HL-60 (cell line): ENCODE data around the gene TTC24.

Experiments
- DNase-seq, 2 experiments: peaks; one replicate each; pipeline ENCODE4 v3.0.0-alpha.2; 2010 to 2020; ENCODE audit warnings: low read depth in 1 of 2, low spot score in 1 of 2
- H3K27ac ChIP-seq: fragments of 250-450 bp; sonication (Bioruptor Pico); replicated peaks from 2 replicates; pipeline ENCODE4 v1.5.1; 2020; ENCODE audit warnings: mild to moderate bottlenecking, moderate library complexity
- H3K27me3 ChIP-seq: fragments of 250-450 bp; sonication (Bioruptor Pico); 2 replicates; pipeline ENCODE4 v1.5.1; 2021; ENCODE audit warnings: mild to moderate bottlenecking, moderate library complexity; ENCODE audit not compliant: insufficient read depth, poor library complexity, severe bottlenecking
- H3K4me3 ChIP-seq: replicated peaks from 2 replicates; pipeline ENCODE4 v1.5.1; 2011; ENCODE audit warnings: mild to moderate bottlenecking, control low read depth, low read length; ENCODE audit not compliant: insufficient read depth
- CTCF ChIP-seq: IDR thresholded peaks from one replicate; pipeline ENCODE4 v1.5.1; 2011; ENCODE audit warnings: low read length, control low read depth, inconsistent platforms; ENCODE audit not compliant: insufficient read depth
- GABPA ChIP-seq: IDR thresholded peaks from 2 replicates; pipeline ENCODE4 v1.6.1; 2012; ENCODE audit warnings: low read depth
- POLR2AphosphoS5 ChIP-seq: IDR thresholded peaks from 2 replicates; pipeline ENCODE4 v1.6.1; 2012; ENCODE audit warnings: low read depth
- REST ChIP-seq: IDR thresholded peaks from 2 replicates; pipeline ENCODE4 v1.6.1; 2012; ENCODE audit warnings: low read depth; ENCODE audit not compliant: insufficient replicate concordance
- SPI1 ChIP-seq: IDR thresholded peaks from 2 replicates; pipeline ENCODE4 v1.6.1; 2012; ENCODE audit warnings: low read depth, mild to moderate bottlenecking, borderline replicate concordance

Gene TTC24

GRCh38 chr1:156543066-156543465 is 36.5 kb upstream of the TTC24 start:
- no peak for TF ChIP-seq SPI1
- TF ChIP-seq POLR2AphosphoS5: no peak
- TF ChIP-seq CTCF: no peak
- TF ChIP-seq REST: no peak
- TF ChIP-seq GABPA: no peak
- Histone ChIP-seq H3K4me3 (no peak overlapping the region), H3K27ac (no peak overlapping the region), H3K27me3 (no peaks in the 10 kb centered on the region)
- no peak for DNase-seq

- TF ChIP-seq CTCF (no peak), GABPA (no peak), POLR2AphosphoS5 (no peak), REST (no peak), SPI1 (no peak)
- no peak overlapping the region for H3K27ac ChIP-seq
- no peak overlapping the region for H3K4me3 ChIP-seq
- no peaks in the 10 kb centered on the region for H3K27me3 ChIP-seq
- DNase-seq: no peak
These were observed 34.9 kb upstream of the TTC24 start for GRCh38 chr1:156544592-156545102.

- no peak for DNase-seq
- no peak overlapping the region for H3K27ac ChIP-seq
- TF ChIP-seq REST: no peak
- no peak for TF ChIP-seq SPI1
- no peak for TF ChIP-seq GABPA
- no peak for TF ChIP-seq CTCF
- TF ChIP-seq POLR2AphosphoS5: no peak
- no peak overlapping the region for H3K4me3 ChIP-seq
- H3K27me3 ChIP-seq: no peaks in the 10 kb centered on the region
These were observed 33.3 kb upstream of the TTC24 start for GRCh38 chr1:156546267-156546666.
